ENCODE data around the gene TMCC2.

GRCh38 chr1:205309741-205310140 is 82.0 kb downstream of the TMCC2 start:
- no peak for TF ChIP-seq POLR2A (IDR thresholded peaks at IDR 0.05)
- no peak for TF ChIP-seq CTCF (IDR thresholded peaks at IDR 0.05)

Measured in uterus (tissue), 2 donors.